HG02588 (cell line): ENCODE measurements around the gene TSHR.
"Not testable (repeated sequence)": the region's sequence is repeated elsewhere in the genome, so short reads cannot be mapped to it uniquely, and the experiment has no call there.

Experiments
- ATAC-seq: cut with Tn5 transposase; IDR thresholded peaks from one replicate; pipeline ENCODE4 v1.9.1; 2021; ENCODE audit warnings: mild to moderate bottlenecking, moderate library complexity; ENCODE audit not compliant: unreplicated experiment

TSHR gene

GRCh38 chr14:80988735-80989429, 33.5 kb downstream of the TSHR start:
- ATAC-seq = peak; percentile 63

- ATAC-seq = no peak
These were observed 37.2 kb downstream of the TSHR start for GRCh38 chr14:80992580-80992979.

DNA sequence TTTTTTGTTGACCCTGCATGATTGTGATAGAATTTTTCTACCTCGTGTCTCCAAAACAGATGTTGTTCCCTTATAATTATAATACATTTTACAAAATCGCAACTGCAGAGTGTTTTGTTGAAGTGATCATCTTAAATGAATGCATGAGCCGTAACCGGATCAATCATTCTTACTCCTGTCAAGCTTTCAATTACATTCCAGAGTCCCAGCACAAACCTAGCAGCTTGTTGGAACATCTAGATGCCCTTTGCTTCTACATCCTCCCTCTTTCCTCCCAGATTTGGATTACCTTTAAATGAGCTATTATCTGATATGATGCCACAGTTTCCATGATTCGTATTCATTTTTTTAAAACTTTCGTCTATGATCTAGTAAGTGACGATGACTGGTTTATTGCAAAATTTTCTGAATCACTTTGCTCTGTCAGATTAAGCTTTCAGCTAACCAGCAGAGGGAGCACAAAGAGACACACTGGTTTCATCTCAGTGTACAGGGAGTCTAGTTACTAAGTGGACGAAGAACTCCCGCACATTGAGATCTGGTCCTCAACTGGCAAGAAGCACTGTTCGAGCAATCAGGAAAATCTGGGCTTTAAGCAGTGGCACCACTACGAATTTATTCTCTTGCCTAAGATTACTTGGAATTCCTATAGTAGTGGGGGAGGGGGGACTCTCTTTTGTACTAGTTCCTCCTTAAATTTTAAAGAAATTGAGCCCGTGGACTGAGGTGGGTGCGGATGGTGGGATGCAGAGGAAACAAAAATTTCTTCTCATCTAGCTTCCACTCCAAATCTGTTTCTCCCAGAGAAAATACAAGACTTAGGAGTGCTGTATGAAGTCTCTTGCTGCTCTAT, 40.9 kb downstream of the TSHR start:
- ATAC-seq = peak; percentile 76

DNA sequence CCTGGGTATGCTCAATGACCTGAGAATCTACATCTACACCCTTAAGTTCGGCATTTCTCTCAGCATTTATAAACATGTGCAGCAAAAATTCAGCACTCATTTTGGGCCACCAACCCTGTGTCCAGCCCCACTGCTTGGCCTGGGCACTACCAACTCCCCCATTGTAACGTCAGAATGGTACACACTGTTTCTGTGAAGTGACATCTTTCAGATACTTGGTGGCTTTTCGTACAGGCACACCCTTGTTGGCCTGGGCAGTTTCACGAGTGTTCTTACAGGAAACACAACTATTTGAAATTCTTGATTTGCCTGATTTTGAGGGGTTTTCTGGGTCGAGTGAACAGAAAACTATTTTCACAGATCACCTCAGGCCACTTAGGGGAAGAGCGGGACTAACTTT, 46.0 kb downstream of the TSHR start:
- no peak for ATAC-seq

- no peak for ATAC-seq
These were observed 49.2 kb downstream of the TSHR start for GRCh38 chr14:81004575-81004974.

GRCh38 chr14:81005540-81006228, 50.3 kb downstream of the TSHR start:
- no peak for ATAC-seq

DNA sequence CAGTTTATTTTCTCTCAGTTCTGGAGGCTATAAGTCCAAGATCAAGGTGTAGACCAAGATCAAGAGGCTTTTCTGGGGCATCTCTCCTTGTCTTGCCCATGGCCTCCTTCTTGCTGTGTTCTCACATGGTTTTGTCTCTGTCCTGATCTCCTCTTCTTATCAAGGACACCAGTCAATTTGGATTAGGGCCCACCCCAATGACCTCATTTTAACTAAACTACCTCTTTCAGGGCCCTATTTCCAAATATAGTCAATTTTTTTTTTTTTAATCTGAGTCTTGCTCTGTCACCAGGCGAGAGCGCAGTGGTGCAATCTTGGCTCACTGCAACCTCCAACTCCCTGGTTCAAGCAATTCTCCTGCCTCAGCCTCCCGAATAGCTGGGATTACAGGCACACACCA, 50.8 kb downstream of the TSHR start:
- no peak for ATAC-seq

- no peak for ATAC-seq
These were observed 51.7 kb downstream of the TSHR start for GRCh38 chr14:81007131-81007530.

- ATAC-seq = no peak
These were observed 53.9 kb downstream of the TSHR start for GRCh38 chr14:81009346-81009745.

- ATAC-seq = no peak
These were observed 62.8 kb downstream of the TSHR start for GRCh38 chr14:81018251-81018650.

DNA sequence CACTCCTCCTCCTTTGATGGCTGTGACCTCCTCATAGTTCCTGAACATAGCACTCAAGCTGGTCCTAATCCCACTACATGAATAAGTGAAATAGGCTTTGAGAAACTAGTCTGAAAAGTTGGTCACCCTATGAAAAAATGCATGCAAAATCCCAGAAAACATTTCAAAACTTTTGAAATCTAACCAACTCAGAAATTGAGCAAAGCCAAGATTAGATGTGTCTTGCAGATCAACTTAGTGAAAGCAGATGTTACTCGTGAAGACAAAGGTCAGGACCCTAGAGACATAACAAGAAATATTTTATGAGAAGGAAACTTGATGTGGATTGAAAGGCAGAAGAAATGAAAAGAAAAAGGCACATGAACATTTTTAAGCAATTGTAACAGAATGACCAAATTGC, 63.3 kb downstream of the TSHR start:
- no peak for ATAC-seq

GRCh38 chr14:81019113-81019512, 63.7 kb downstream of the TSHR start:
- not testable (repeated sequence) for ATAC-seq

GRCh38 chr14:81023095-81023710, 67.8 kb downstream of the TSHR start:
- no peak for ATAC-seq

GRCh38 chr14:81028461-81028860, 73.0 kb downstream of the TSHR start:
- ATAC-seq = no peak

GRCh38 chr14:81031488-81031887, 76.1 kb downstream of the TSHR start:
- ATAC-seq = no peak

GRCh38 chr14:81033698-81034240, 78.3 kb downstream of the TSHR start:
- no peak for ATAC-seq

DNA sequence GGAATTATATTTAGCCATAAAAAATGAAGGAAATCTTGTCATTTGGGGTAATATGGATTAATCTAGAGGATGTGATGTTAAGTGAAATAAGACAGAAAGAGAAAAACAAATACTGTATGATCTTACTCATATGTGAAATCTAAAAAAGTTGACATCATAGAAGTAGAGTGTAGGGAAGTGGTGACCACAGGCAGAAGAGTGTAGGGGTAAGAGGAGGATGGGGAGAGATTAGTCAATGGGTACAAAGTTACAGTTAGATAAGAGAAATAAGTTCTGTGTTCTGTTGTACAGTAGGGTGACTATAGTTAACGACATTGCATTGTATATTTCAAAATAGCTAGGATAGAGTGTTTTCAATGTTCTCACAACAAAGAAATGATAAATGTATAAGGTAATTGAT, 87.0 kb downstream of the TSHR start:
- no peak for ATAC-seq

DNA sequence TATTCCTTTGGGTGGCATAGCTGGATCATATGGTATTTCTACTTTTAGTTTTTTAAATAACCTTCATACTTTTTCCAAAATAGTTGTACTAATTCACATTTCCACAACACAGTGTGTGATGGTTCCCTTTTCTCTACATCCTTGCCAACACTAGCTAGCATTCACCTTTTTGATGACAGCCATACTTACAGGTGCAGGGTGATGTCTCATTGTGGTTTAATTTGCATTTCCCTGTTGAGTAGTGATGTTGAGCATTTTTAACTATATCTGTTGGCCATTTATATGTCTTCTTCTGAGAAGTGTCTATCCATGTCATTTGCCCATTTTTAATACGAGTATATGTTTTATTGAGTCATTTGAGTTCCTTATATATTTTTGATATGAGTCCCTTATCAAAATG, 96.1 kb downstream of the TSHR start:
- ATAC-seq = no peak

DNA sequence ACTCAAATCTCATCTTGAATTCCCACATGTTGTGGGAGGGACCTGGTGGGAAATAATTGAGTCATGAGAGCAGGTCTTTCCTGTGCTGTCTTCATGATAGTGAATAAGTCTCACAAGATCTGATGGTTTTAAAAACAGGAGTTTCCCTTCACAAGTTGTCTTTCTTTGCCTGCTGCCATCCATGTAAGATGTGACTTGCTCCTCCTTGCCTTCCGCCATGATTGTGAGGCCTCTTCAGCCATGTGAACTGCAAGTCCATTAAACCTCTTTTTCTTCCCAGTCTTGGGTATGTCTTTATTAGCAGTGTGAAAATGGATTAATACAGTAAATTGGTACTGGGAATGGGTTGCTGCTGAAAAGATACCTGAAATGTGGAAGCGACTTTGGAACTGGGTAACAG, 98.6 kb downstream of the TSHR start:
- not testable (repeated sequence) for ATAC-seq

GRCh38 chr14:81055971-81056370, 100.5 kb downstream of the TSHR start:
- no peak for ATAC-seq

DNA sequence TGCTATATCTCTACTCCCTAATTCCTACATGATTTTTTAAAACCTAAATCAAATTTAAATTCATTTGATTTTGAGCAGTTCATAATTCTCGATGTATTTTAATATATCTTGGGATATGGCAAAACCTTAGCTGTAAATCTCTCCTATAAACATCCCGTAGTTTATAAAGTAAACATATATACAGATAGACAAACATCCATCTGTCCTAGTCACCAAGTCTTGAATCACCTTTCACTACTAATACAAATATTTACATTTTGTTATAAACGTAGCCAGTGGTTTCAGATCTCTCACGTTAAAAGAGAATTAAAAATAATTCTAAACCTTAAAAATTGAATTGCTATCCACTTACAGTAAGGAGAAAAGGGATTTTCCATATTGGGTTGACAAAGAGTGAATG, 107.0 kb downstream of the TSHR start:
- ATAC-seq = no peak
